ENCODE results near the gene NAA10. TPM values are rescaled to one million over a fixed set of nuclear protein-coding genes. Genes with fewer than 3 reads are reported as not detected.

The NAA10 gene
- polyA plus RNA-seq, 12 donors = 42.6 to 72.0 (median 57.7) TPM; not detected in 1

GRCh38 chrX:153885968-153886903 is 48.6 kb downstream of the NAA10 start, which contains the start of gene L1CAM:
L1CAM (minus strand) TSS chrX:153886173; CDS start chrX:153875836, 10,337 bp downstream.
- DNase-seq = no peak

- no peak for DNase-seq
Observed at GRCh38 chrX:153885208-153885787, 49.5 kb downstream of the NAA10 start.

GRCh38 chrX:153884590-153884989 is 50.2 kb downstream of the NAA10 start:
- no peak for DNase-seq

- DNase-seq = no peak
Observed at GRCh38 chrX:153884136-153884535, 50.7 kb downstream of the NAA10 start.

- DNase-seq = no peak
Observed at GRCh38 chrX:153883163-153883843, 51.5 kb downstream of the NAA10 start.

GRCh38 chrX:153882557-153882956 is 52.3 kb downstream of the NAA10 start:
- DNase-seq = no peak

- no peak for DNase-seq
Observed at GRCh38 chrX:153882086-153882498, 52.7 kb downstream of the NAA10 start.

- no peak for DNase-seq
Observed at GRCh38 chrX:153881281-153881680, 53.6 kb downstream of the NAA10 start.

GRCh38 chrX:153880440-153880815 is 54.4 kb downstream of the NAA10 start:
- no peak for DNase-seq

- no peak for DNase-seq
Observed at GRCh38 chrX:153879741-153880439, 54.9 kb downstream of the NAA10 start.

Other genes with a start within 250 kb of the NAA10 start
- gene SLC6A8, start 247.1 kb downstream of the NAA10 start, polyA plus RNA-seq (ENCODE audit: insufficient read length in 12 of 12) = 10 to 100 TPM in 11 of 12 donors, not detected in 1; 24.6 to 44.9 (median 28.9) TPM
- gene BCAP31, start 210.7 kb downstream of the NAA10 start, polyA plus RNA-seq (ENCODE audit: insufficient read length in 12 of 12) = 10 to 100 TPM in 11 of 12 donors, not detected in 1; 66.3 to 89.7 (median 73.6) TPM
- 10 to 100 TPM in 2 of 12 donors, 1 to 10 TPM in 9, not detected in 1; 5.7 to 14.0 (median 8.6) TPM for gene ABCD1, start 210.2 kb downstream of the NAA10 start, polyA plus RNA-seq (ENCODE audit: insufficient read length in 12 of 12)
- gene PLXNB3, start 170.8 kb downstream of the NAA10 start, polyA plus RNA-seq (ENCODE audit: insufficient read length in 12 of 12) = 10 to 100 TPM in 2 of 12 donors, 1 to 10 TPM in 9, not detected in 1; 2.0 to 10.9 (median 3.1) TPM
- gene SRPK3, start 154.0 kb downstream of the NAA10 start, polyA plus RNA-seq (ENCODE audit: insufficient read length in 12 of 12) = 100 to 1,000 TPM in 11 of 12 donors, not detected in 1; 109 to 276 (median 201) TPM
- gene IDH3G, start 140.7 kb downstream of the NAA10 start, polyA plus RNA-seq (ENCODE audit: insufficient read length in 12 of 12) = 10 to 100 TPM in 11 of 12 donors, not detected in 1; 37.1 to 73.0 (median 39.8) TPM
- gene SSR4, start 140.4 kb downstream of the NAA10 start, polyA plus RNA-seq (ENCODE audit: insufficient read length in 12 of 12) = 100 to 1,000 TPM in 9 of 12 donors, 10 to 100 TPM in 2, not detected in 1; 94.6 to 175 (median 108) TPM
- 1 to 10 TPM in 11 of 12 donors, not detected in 1; 2.7 to 9.6 (median 2.8) TPM for gene PDZD4, start 104.5 kb downstream of the NAA10 start, polyA plus RNA-seq (ENCODE audit: insufficient read length in 12 of 12)
- gene L1CAM, start 48.9 kb downstream of the NAA10 start, polyA plus RNA-seq (ENCODE audit: insufficient read length in 12 of 12) = 10 to 100 TPM in 2 of 12 donors, 1 to 10 TPM in 9, not detected in 1; 1.7 to 11.7 (median 2.8) TPM
- 1 to 10 TPM in 1 of 12 donors, under 1 TPM in 9, not detected in 2; 0.33 to 1.3 (median 0.63) TPM for gene AVPR2, start 30.4 kb downstream of the NAA10 start, polyA plus RNA-seq (ENCODE audit: insufficient read length in 12 of 12)
- 10 to 100 TPM in 11 of 12 donors, not detected in 1; 13.9 to 84.8 (median 18.2) TPM for gene ARHGAP4, start 8.8 kb downstream of the NAA10 start, polyA plus RNA-seq (ENCODE audit: insufficient read length in 12 of 12)
- 10 to 100 TPM in 1 of 12 donors, 1 to 10 TPM in 10, not detected in 1; 1.4 to 26.0 (median 2.3) TPM for gene RENBP, start 9.6 kb upstream of the NAA10 start, polyA plus RNA-seq (ENCODE audit: insufficient read length in 12 of 12)
- gene HCFC1, start 36.8 kb upstream of the NAA10 start, polyA plus RNA-seq (ENCODE audit: insufficient read length in 12 of 12) = 100 to 1,000 TPM in 1 of 12 donors, 10 to 100 TPM in 11; 24.3 to 129 (median 31.2) TPM
- gene TMEM187, start 37.7 kb upstream of the NAA10 start, polyA plus RNA-seq (ENCODE audit: insufficient read length in 12 of 12) = 1 to 10 TPM in 10 of 12 donors, not detected in 2; 2.7 to 7.0 (median 4.8) TPM
- gene IRAK1, start 84.9 kb upstream of the NAA10 start, polyA plus RNA-seq (ENCODE audit: insufficient read length in 12 of 12) = 10 to 100 TPM in 11 of 12 donors, not detected in 1; 27.7 to 48.5 (median 39.2) TPM
- 10 to 100 TPM in 11 of 12 donors, not detected in 1; 16.5 to 30.0 (median 19.2) TPM for gene MECP2, start 162.7 kb upstream of the NAA10 start, polyA plus RNA-seq (ENCODE audit: insufficient read length in 12 of 12)
- gene OPN1LW, start 209.2 kb upstream of the NAA10 start, polyA plus RNA-seq (ENCODE audit: insufficient read length in 12 of 12) = not detected
- gene OPN1MW, start 247.6 kb upstream of the NAA10 start, polyA plus RNA-seq (ENCODE audit: insufficient read length in 12 of 12) = not detected

All from muscle of arm (tissue), 12 donors.